ENCODE measurements around the gene ANO7. TPM values are rescaled to one million over a fixed set of nuclear protein-coding genes. Genes with fewer than 3 reads are reported as not detected.

ANO7 gene
- total and polyA plus RNA-seq, 2 of the 13 experiments (the other 11 are each of a cell fraction or from before 2014, with no cell fraction given): 4.1 to 4.9 TPM

- TF ChIP-seq DPF2 (CRISPR knock-in tag; IDR thresholded peaks at IDR 0.05; ENCODE audit: borderline replicate concordance, low read depth): peak; percentile 63; the same call in 1 of the 2 replicates
- TF ChIP-seq IRF9 (CRISPR knock-in tag; IDR thresholded peaks at IDR 0.05; ENCODE audit: borderline replicate concordance): no peak
- TF ChIP-seq SRY (CRISPR knock-in tag; IDR thresholded peaks at IDR 0.05): peak; percentile 8; the same call in 1 of the 2 replicates
- no peak for TF ChIP-seq TARDBP (CRISPR knock-in tag; IDR thresholded peaks at IDR 0.05)
- no peak for TF ChIP-seq ZSCAN20 (CRISPR knock-in tag; IDR thresholded peaks at IDR 0.05; ENCODE audit: borderline replicate concordance)
- TF ChIP-seq NFKB2 (CRISPR knock-in tag; IDR thresholded peaks at IDR 0.05; ENCODE audit: borderline replicate concordance): no peak
- TF ChIP-seq GZF1 (CRISPR knock-in tag; IDR thresholded peaks at IDR 0.05): no peak
- TF ChIP-seq ZSCAN30 (CRISPR knock-in tag; IDR thresholded peaks at IDR 0.05): no peak
- peak in 1 of 2 experiments; percentile 5; a peak in 1 of 4 replicates for TF ChIP-seq POLR2A (IDR thresholded peaks at IDR 0.05; ENCODE audit: insufficient read depth in 1 of 2, low read depth in 2 of 2, low read length in 2 of 2)
- no peak for TF ChIP-seq MXD1 (CRISPR knock-in tag; IDR thresholded peaks at IDR 0.05)
- 0 out of 2 replicates have a peak, but pooled peaks have one; percentile 42 for TF ChIP-seq ZNF562 (CRISPR knock-in tag; IDR thresholded peaks at IDR 0.05; ENCODE audit: borderline replicate concordance)
- 0 out of 2 replicates have a peak, but pooled peaks have one; percentile 5 for TF ChIP-seq CBFB (CRISPR knock-in tag; IDR thresholded peaks at IDR 0.05)
- TF ChIP-seq AGO2 (optimal IDR thresholded peaks at IDR 0.05; ENCODE audit: low read depth, low read length): peak; percentile 5
- TF ChIP-seq SRSF4 (IDR thresholded peaks at IDR 0.05; ENCODE audit: low read depth, low read length, poor library complexity, severe bottlenecking): no peak
- no peak for TF ChIP-seq ZNF230 (CRISPR knock-in tag; IDR thresholded peaks at IDR 0.05)
- TF ChIP-seq ZC3H13 (CRISPR knock-in tag; IDR thresholded peaks at IDR 0.05): peak; percentile 31; the same call in 1 of the 2 replicates
- no peak for TF ChIP-seq CEBPZ (IDR thresholded peaks at IDR 0.05; ENCODE audit: low read length)
- TF ChIP-seq GMEB1 (CRISPR knock-in tag; IDR thresholded peaks at IDR 0.05; ENCODE audit: borderline replicate concordance): no peak; the same call in 1 of the 2 replicates
- peak; percentile 65; the same call in 1 of the 2 replicates for TF ChIP-seq ZNF749 (CRISPR knock-in tag; IDR thresholded peaks at IDR 0.05; ENCODE audit: borderline replicate concordance)
- peak; percentile 75; the same call in 1 of the 2 replicates for TF ChIP-seq ZNF709 (CRISPR knock-in tag; IDR thresholded peaks at IDR 0.05)
- TF ChIP-seq CREM (IDR thresholded peaks at IDR 0.05): 0 out of 2 replicates have a peak, but pooled peaks have one; percentile 4
- no peak for TF ChIP-seq CREM (CRISPR knock-in tag; IDR thresholded peaks at IDR 0.05)
- no peak for TF ChIP-seq ZNF598 (CRISPR knock-in tag; IDR thresholded peaks at IDR 0.05; ENCODE audit: borderline replicate concordance)
- no peak for TF ChIP-seq ZNF143 (CRISPR knock-in tag; IDR thresholded peaks at IDR 0.05)
Observed at GRCh38 chr2:241224851-241225438, 36.5 kb downstream of the ANO7 start (continued).
